HL-60 (cell line): ENCODE measurements around the gene UBE2E3.

Experiments used
- CTCF ChIP-seq: IDR thresholded peaks from one replicate; pipeline ENCODE4 v1.5.1; 2011; ENCODE audit warnings: low read length, control low read depth, inconsistent platforms; ENCODE audit not compliant: insufficient read depth
- GABPA ChIP-seq: IDR thresholded peaks from 2 replicates; pipeline ENCODE4 v1.6.1; 2012; ENCODE audit warnings: low read depth
- POLR2AphosphoS5 ChIP-seq: IDR thresholded peaks from 2 replicates; pipeline ENCODE4 v1.6.1; 2012; ENCODE audit warnings: low read depth
- REST ChIP-seq: IDR thresholded peaks from 2 replicates; pipeline ENCODE4 v1.6.1; 2012; ENCODE audit warnings: low read depth; ENCODE audit not compliant: insufficient replicate concordance
- SPI1 ChIP-seq: IDR thresholded peaks from 2 replicates; pipeline ENCODE4 v1.6.1; 2012; ENCODE audit warnings: low read depth, mild to moderate bottlenecking, borderline replicate concordance

- TF ChIP-seq CTCF (no peak), POLR2AphosphoS5 (no peak), GABPA (no peak), SPI1 (no peak), REST (no peak)
Observed at GRCh38 chr2:181105562-181105961, 125.2 kb downstream of the UBE2E3 start.
